ENCODE results near the gene FARS2.

DNA sequence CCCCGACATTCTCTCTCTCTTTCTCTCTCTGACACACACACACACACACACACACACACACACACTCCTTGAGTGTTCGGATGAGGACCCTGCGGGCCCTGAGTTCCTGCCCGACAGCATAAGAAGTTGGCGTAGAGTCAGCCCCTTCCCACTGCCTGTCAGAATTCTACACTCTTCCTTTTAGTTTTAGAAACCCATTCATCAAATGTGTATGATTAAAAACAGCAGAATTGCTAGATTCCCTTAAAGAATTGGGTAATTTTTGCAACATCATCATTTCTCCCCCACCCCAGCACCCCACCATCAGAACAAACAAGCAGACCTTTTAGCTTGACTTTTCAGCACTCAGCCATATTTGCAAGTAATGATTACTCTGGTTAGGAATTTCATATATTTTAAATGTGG, 322.8 kb downstream of the FARS2 start:
- TF ChIP-seq POLR2A (IDR thresholded peaks at IDR 0.05; ENCODE audit: borderline replicate concordance, extremely low read depth, insufficient read depth, insufficient read length) (no peak), RAD21 (IDR thresholded peaks at IDR 0.05; ENCODE audit: low read depth) (no peak)

Measured in HCT116 (cell line).